B cell (primary cell): ENCODE results near the gene PROSER1.

Experiments
- CTCF ChIP-seq: fragments of 200-600 bp; IDR thresholded peaks from one replicate; pipeline ENCODE4 v1.8.0; 2022; ENCODE audit warnings: antibody characterized with exemption, mild to moderate bottlenecking
- EZH2 ChIP-seq: IDR thresholded peaks from 2 replicates; pipeline ENCODE4 v1.6.1; 2012; ENCODE audit warnings: borderline replicate concordance, low read depth, mild to moderate bottlenecking, moderate library complexity, low read length; ENCODE audit not compliant: insufficient read depth, poor library complexity, severe bottlenecking

GRCh38 chr13:38980750-38981078, 57.2 kb downstream of the PROSER1 start:
- TF ChIP-seq CTCF (no peak), EZH2 (no peak)
